NCI-H1417 (cell line): ENCODE measurements around the gene LRCH3.
A peak's percentile ranks its signal among the peaks of the same experiment; 100 is the strongest.
"Not testable (repeated sequence)": the region's sequence is repeated elsewhere in the genome, so short reads cannot be mapped to it uniquely, and the experiment has no call there.

Source experiments
- DNase-seq, 3 experiments: peaks; one replicate each; lab custom pipeline; 2025; lab: John Stamatoyannopoulos, UW

LRCH3 gene

GRCh38 chr3:197882586-197882985, 91.5 kb downstream of the LRCH3 start:
- DNase-seq = no peak

GRCh38 chr3:197883541-197883940, 92.5 kb downstream of the LRCH3 start:
- DNase-seq = no peak

GRCh38 chr3:197884330-197884729, 93.3 kb downstream of the LRCH3 start:
- not testable (repeated sequence) for DNase-seq

GRCh38 chr3:197886052-197886451, 95.0 kb downstream of the LRCH3 start:
- DNase-seq = not testable (repeated sequence)

GRCh38 chr3:197887430-197888053, 96.5 kb downstream of the LRCH3 start:
- not testable (repeated sequence) for DNase-seq

- no peak for DNase-seq
These were observed 97.5 kb downstream of the LRCH3 start for GRCh38 chr3:197888511-197888910.

- no peak for DNase-seq
These were observed 98.3 kb downstream of the LRCH3 start for GRCh38 chr3:197889204-197889930.

- DNase-seq = no peak
These were observed 99.6 kb downstream of the LRCH3 start for GRCh38 chr3:197890693-197891092.

GRCh38 chr3:197892162-197892561, 101.1 kb downstream of the LRCH3 start:
- DNase-seq = no peak

- DNase-seq = no peak
These were observed 105.4 kb downstream of the LRCH3 start for GRCh38 chr3:197896421-197896820.

GRCh38 chr3:197899833-197900478, 108.9 kb downstream of the LRCH3 start:
- DNase-seq = peak in 1 of 3 experiments; percentile 10

GRCh38 chr3:197901626-197902025, 110.6 kb downstream of the LRCH3 start:
- DNase-seq = no peak

- peak; percentile 52 to 78 (median 65) for DNase-seq
These were observed 115.2 kb downstream of the LRCH3 start for GRCh38 chr3:197906023-197906849.

- no peak for DNase-seq
These were observed 115.8 kb downstream of the LRCH3 start for GRCh38 chr3:197906850-197907187.

- no peak for DNase-seq
These were observed 116.1 kb downstream of the LRCH3 start for GRCh38 chr3:197907196-197907595.

- DNase-seq = not testable (repeated sequence)
These were observed 117.5 kb downstream of the LRCH3 start for GRCh38 chr3:197908550-197908949.

GRCh38 chr3:197908957-197909701, 118.1 kb downstream of the LRCH3 start:
- no peak for DNase-seq

- DNase-seq = no peak
These were observed 121.9 kb downstream of the LRCH3 start for GRCh38 chr3:197912741-197913476.

GRCh38 chr3:197913641-197914380, 122.8 kb downstream of the LRCH3 start:
- DNase-seq = no peak
